ENCODE results near the gene GGN. TPM values are rescaled to one million over a fixed set of nuclear protein-coding genes. Genes with fewer than 3 reads are reported as not detected.

The GGN gene
- total RNA-seq, 1 donor from 2014 or later = 0.59 TPM

- no peak for DNase-seq (ENCODE audit: low read depth)
Observed at GRCh38 chr19:38388349-38389100, 691 bp upstream of the GGN start, which contains the start of gene SPRED3. SPRED3 (plus strand) TSS chr19:38388697; CDS start chr19:38390303, 1,606 bp downstream.

- no peak for DNase-seq (ENCODE audit: low read depth)
Observed at GRCh38 chr19:38386971-38387549, 774 bp downstream of the GGN start.

GRCh38 chr19:38386300-38386970 is 1.4 kb downstream of the GGN start:
- DNase-seq (ENCODE audit: low read depth) = no peak

GRCh38 chr19:38385804-38386257 is 2.0 kb downstream of the GGN start:
- no peak for DNase-seq (ENCODE audit: low read depth)

- no peak for DNase-seq (ENCODE audit: low read depth)
Observed at GRCh38 chr19:38385057-38385803, 2.6 kb downstream of the GGN start.

- peak; percentile 20 for DNase-seq (ENCODE audit: low read depth)
Observed at GRCh38 chr19:38384209-38385027, 3.4 kb downstream of the GGN start.

- DNase-seq (ENCODE audit: low read depth) = no peak
Observed at GRCh38 chr19:38383743-38384142, 4.1 kb downstream of the GGN start.

- DNase-seq (ENCODE audit: low read depth) = no peak
Observed at GRCh38 chr19:38383184-38383583, 4.7 kb downstream of the GGN start.

GRCh38 chr19:38381138-38381537 is 6.7 kb downstream of the GGN start:
- no peak for DNase-seq (ENCODE audit: low read depth)

GRCh38 chr19:38378866-38379265 is 9.0 kb downstream of the GGN start:
- DNase-seq (ENCODE audit: low read depth) = no peak

GRCh38 chr19:38377052-38377451 is 10.8 kb downstream of the GGN start:
- DNase-seq (ENCODE audit: low read depth) = no peak

GRCh38 chr19:38376576-38376975 is 11.3 kb downstream of the GGN start:
- DNase-seq (ENCODE audit: low read depth) = peak; percentile 62

- DNase-seq (ENCODE audit: low read depth) = peak; percentile 81
Observed at GRCh38 chr19:38375748-38376147, 12.1 kb downstream of the GGN start.

- DNase-seq (ENCODE audit: low read depth) = no peak
Observed at GRCh38 chr19:38375098-38375493, 12.7 kb downstream of the GGN start.

GRCh38 chr19:38374332-38375097 is 13.3 kb downstream of the GGN start, which contains the start of gene PSMD8:
PSMD8 (plus strand) TSS chr19:38374571; CDS start chr19:38374602, 31 bp downstream.
- DNase-seq (ENCODE audit: low read depth) = peak; percentile 100

- DNase-seq (ENCODE audit: low read depth) = peak; percentile 32
Observed at GRCh38 chr19:38373907-38374331, 13.9 kb downstream of the GGN start.

GRCh38 chr19:38371081-38371480 is 16.8 kb downstream of the GGN start:
- DNase-seq (ENCODE audit: low read depth) = no peak

GRCh38 chr19:38370299-38370698 is 17.5 kb downstream of the GGN start:
- DNase-seq (ENCODE audit: low read depth) = no peak

GRCh38 chr19:38369584-38369983 is 18.2 kb downstream of the GGN start:
- DNase-seq (ENCODE audit: low read depth) = no peak

GRCh38 chr19:38367041-38367440 is 20.8 kb downstream of the GGN start:
- no peak for DNase-seq (ENCODE audit: low read depth)
